Omental fat pad (tissue), 4 donors: ENCODE data around the gene AKAP9. TPM values are rescaled to one million over a fixed set of nuclear protein-coding genes. Genes with fewer than 3 reads are reported as not detected.
"Not testable (repeated sequence)": the region's sequence is repeated elsewhere in the genome, so short reads cannot be mapped to it uniquely, and the experiment has no call there.

ENCODE experiments used
- ATAC-seq: fragments of 150-250 bp; one replicate; pipeline ENCODE4 v1.9.1; 2016; ENCODE audit warnings: mild to moderate bottlenecking, moderate library complexity; ENCODE audit not compliant: low FRiP score
- DNase-seq: peaks from one replicate; pipeline ENCODE4 v3.0.0-alpha.2; 2019; ENCODE audit warnings: low spot score
- CTCF ChIP-seq, 3 donors: fragments of 450-650 bp; IDR thresholded peaks; one replicate each; pipeline ENCODE4 v1.5.1; 2016 to 2017; ENCODE audit warnings: antibody characterized with exemption in 3 of 3, mild to moderate bottlenecking in 3 of 3, moderate library complexity in 2 of 3
- total RNA-seq, 4 donors: library from RNA; depleted of rRNA; stranded (reverse); fragments of >200 nt; gene quantifications; one replicate each; pipeline ENCODE4 v1.1.0, GENCODE V29; 2016

The AKAP9 gene
- total RNA-seq, 4 donors from 2014 or later: 44.4 to 73.9 (median 62.7) TPM

GRCh38 chr7:92075455-92076158, 134.9 kb downstream of the AKAP9 start:
- ATAC-seq (no peak), DNase-seq (no peak)
- TF ChIP-seq CTCF (IDR thresholded peaks at IDR 0.05): no peak

- no peak for TF ChIP-seq CTCF (IDR thresholded peaks at IDR 0.05)
- no peak for DNase-seq
- no peak for ATAC-seq
Measured at GRCh38 chr7:92076509-92076908, 135.8 kb downstream of the AKAP9 start.

- not testable (repeated sequence) for ATAC-seq
Measured at GRCh38 chr7:92083922-92084321, 143.3 kb downstream of the AKAP9 start.

GRCh38 chr7:92088266-92088665, 147.6 kb downstream of the AKAP9 start:
- ATAC-seq: no peak
- no peak for DNase-seq
- no peak for TF ChIP-seq CTCF (IDR thresholded peaks at IDR 0.05)

More at GRCh38 chr7:92083922-92084321, 143.3 kb downstream of the AKAP9 start:
- not testable (repeated sequence) for DNase-seq

GRCh38 chr7:92092210-92092609, 151.5 kb downstream of the AKAP9 start:
- ATAC-seq (no peak), DNase-seq (no peak)
- no peak for TF ChIP-seq CTCF (IDR thresholded peaks at IDR 0.05)

- DNase-seq (no peak), ATAC-seq (no peak)
- TF ChIP-seq CTCF (IDR thresholded peaks at IDR 0.05): no peak
Measured at GRCh38 chr7:92095380-92095779, 154.7 kb downstream of the AKAP9 start.

GRCh38 chr7:92100534-92100933, 159.9 kb downstream of the AKAP9 start:
- DNase-seq (no peak), ATAC-seq (no peak)
- no peak for TF ChIP-seq CTCF (IDR thresholded peaks at IDR 0.05)

GRCh38 chr7:92102862-92103261, 162.2 kb downstream of the AKAP9 start:
- not testable (repeated sequence) for DNase-seq, ATAC-seq
